IMR-90 (cell line): Measurements from ENCODE around the gene ACACA. TPM values are rescaled to one million over a fixed set of nuclear protein-coding genes. Genes with fewer than 3 reads are reported as not detected.

Source experiments
- ATAC-seq: fragments of 200-7000 bp; cut with Tn5 transposase; 2 replicates; pipeline ENCODE4 v1.9.1; 2020; ENCODE audit warnings: low read depth, mild to moderate bottlenecking, moderate library complexity
- BruUV-seq: library from RNA; stranded (reverse); fragments of 400-500 nt; replicated peaks from 2 replicates; lab custom pipeline; 2021; lab: Mats Ljungman, UMichigan
- CTCF ChIA-PET: fragments of 300-600 bp; formaldehyde crosslinking; extraction: SDS; loops from one replicate; lab custom pipeline; 2021; ENCODE audit warnings: antibody characterized with exemption; lab: Yijun Ruan, JAX
- POLR2A ChIA-PET: fragments of 300-600 bp; sonication (Branson Sonifier 250); formaldehyde crosslinking; loops from one replicate; lab custom pipeline; 2022; ENCODE audit warnings: antibody characterized with exemption; ENCODE audit not compliant: unreplicated experiment; lab: Charles Lee
- DNase-seq: peaks from one replicate; pipeline ENCODE4 v3.0.0; 2013
- H2AFZ ChIP-seq: replicated peaks from 2 replicates; pipeline ENCODE3; 2013; ENCODE audit warnings: low read length, mild to moderate bottlenecking; ENCODE audit not compliant: poor library complexity
- H2AK5ac ChIP-seq: 2 replicates; pipeline ENCODE4 v1.6.1; 2013; ENCODE audit warnings: low read depth, low read length, inconsistent platforms
- H2AK9ac ChIP-seq: replicated peaks from 2 replicates; pipeline ENCODE3; 2013; ENCODE audit warnings: mild to moderate bottlenecking, low read depth, low read length, moderate library complexity; ENCODE audit not compliant: poor library complexity
- H2BK120ac ChIP-seq: 2 replicates; pipeline ENCODE4 v1.6.1; 2013; ENCODE audit warnings: low read depth, low read length, inconsistent platforms
- H2BK15ac ChIP-seq: 3 replicates; pipeline ENCODE4 v1.6.1; 2013; ENCODE audit warnings: low read depth, low read length, inconsistent platforms
- H2BK20ac ChIP-seq: 2 replicates; pipeline ENCODE4 v1.6.1; 2013; ENCODE audit warnings: low read depth, mild to moderate bottlenecking, inconsistent platforms, low read length, moderate library complexity
- H2BK5ac ChIP-seq: 2 replicates; pipeline ENCODE4 v1.6.1; 2013; ENCODE audit warnings: mild to moderate bottlenecking, low read depth, low read length, inconsistent platforms; ENCODE audit not compliant: poor library complexity, severe bottlenecking
- H3K14ac ChIP-seq: replicated peaks from 2 replicates; pipeline ENCODE4 v1.6.1; 2013; ENCODE audit warnings: low read depth, low read length, inconsistent platforms
- H3K18ac ChIP-seq: 2 replicates; pipeline ENCODE4 v1.6.1; 2013; ENCODE audit warnings: low read depth, low read length, control low read depth
- H3K23ac ChIP-seq: 2 replicates; pipeline ENCODE4 v1.6.1; 2013; ENCODE audit warnings: low read depth, low read length, inconsistent platforms
- H3K27ac ChIP-seq: 2 replicates; pipeline ENCODE4 v1.5.1; 2013; ENCODE audit warnings: mild to moderate bottlenecking, control low read depth, low read length; ENCODE audit not compliant: insufficient read depth
- H3K27me3 ChIP-seq: 2 replicates; pipeline ENCODE4 v1.6.1; 2013; ENCODE audit warnings: low read length; ENCODE audit not compliant: control insufficient read depth, insufficient read depth
- H3K36me3 ChIP-seq: 2 replicates; pipeline ENCODE4 v1.6.1; 2013; ENCODE audit warnings: low read length, mixed read lengths; ENCODE audit not compliant: control insufficient read depth, insufficient read depth
- H3K4ac ChIP-seq: 2 replicates; pipeline ENCODE4 v1.6.1; 2013; ENCODE audit warnings: low read depth, low read length, inconsistent platforms
- H3K4me1 ChIP-seq: 2 replicates; pipeline ENCODE4 v1.6.1; 2013; ENCODE audit warnings: low read length, mixed read lengths; ENCODE audit not compliant: control insufficient read depth, insufficient read depth
- H3K4me2 ChIP-seq: 2 replicates; pipeline ENCODE4 v1.6.1; 2013; ENCODE audit warnings: low read depth, mild to moderate bottlenecking, control low read depth, low read length, moderate library complexity
- H3K4me3 ChIP-seq: 2 replicates; pipeline ENCODE4 v1.5.1; 2013; ENCODE audit warnings: low read depth, mild to moderate bottlenecking, control low read depth, low read length, moderate library complexity; ENCODE audit not compliant: insufficient read depth
- H3K56ac ChIP-seq: 2 replicates; pipeline ENCODE4 v1.6.1; 2013; ENCODE audit warnings: low read length, inconsistent platforms; ENCODE audit not compliant: insufficient read depth; ENCODE audit errors: extremely low read depth
- H3K79me1 ChIP-seq, 2 experiments: 2 replicates each; pipeline ENCODE4 v1.6.1; 2013; ENCODE audit warnings: low read length in 2 of 2, inconsistent platforms in 1 of 2, low read depth in 1 of 2
- H3K9ac ChIP-seq: 2 replicates; pipeline ENCODE4 v1.6.1; 2013; ENCODE audit warnings: low read depth, low read length, control low read depth
- H3K9me1 ChIP-seq: 2 replicates; pipeline ENCODE4 v1.6.1; 2013; ENCODE audit warnings: low read length, inconsistent platforms; ENCODE audit not compliant: insufficient read depth
- H3K9me3 ChIP-seq: 2 replicates; pipeline ENCODE4 v1.6.1; 2013; ENCODE audit warnings: low read length; ENCODE audit not compliant: control insufficient read depth, insufficient read depth
- H4K20me1 ChIP-seq: 2 replicates; pipeline ENCODE4 v1.6.1; 2013; ENCODE audit warnings: low read length, inconsistent platforms; ENCODE audit not compliant: insufficient read depth
- H4K5ac ChIP-seq: 2 replicates; pipeline ENCODE4 v1.6.1; 2013; ENCODE audit warnings: mild to moderate bottlenecking, low read depth, low read length, control low read depth
- H4K8ac ChIP-seq, 2 experiments: 2 replicates each; pipeline ENCODE4 v1.6.1; 2013; ENCODE audit warnings: low read depth in 2 of 2, low read length in 2 of 2, control low read depth in 1 of 2, inconsistent platforms in 1 of 2
- H4K91ac ChIP-seq: 2 replicates; pipeline ENCODE4 v1.6.1; 2013; ENCODE audit warnings: low read depth, low read length, inconsistent platforms; ENCODE audit not compliant: insufficient read depth
- RCOR1 ChIP-seq: IDR thresholded peaks from 2 replicates; pipeline ENCODE4 v1.6.1; 2012; ENCODE audit warnings: mild to moderate bottlenecking, low read length, improper control_type of control experiment; ENCODE audit not compliant: insufficient replicate concordance
- WGBS, 2 experiments: methylation state at CpG; one replicate each; pipeline versions ENCODE4 v1.1.5 to v1.1.7; 2013; ENCODE audit warnings: missing lambda C conversion rate in 2 of 2; ENCODE audit not compliant: insufficient read length in 1 of 2; ENCODE audit errors: extremely low coverage in 2 of 2; 5-methylcytosine and 5-hydroxymethylcytosine counted together
- dilution Hi-C: fragments of 300-500 bp; cut with HindIII; formaldehyde crosslinking; loops from one replicate; pipeline ENCODE4 v1.14.3; 2018; ENCODE audit warnings: low sequenced_read_pairs; ENCODE audit not compliant: unreplicated experiment
- in situ Hi-C: fragments of 300-500 bp; cut with MboI; formaldehyde crosslinking; loops from 3 replicates; pipeline ENCODE4 v1.14.3; 2019; ENCODE audit warnings: low sequenced_read_pairs, inconsistent platforms, mixed read lengths
- intact Hi-C: fragments of 100-400 bp; cut with micrococcal nuclease; formaldehyde crosslinking; loops from 2 replicates; pipeline ENCODE4 v1.10.0; 2022
- polyA plus RNA-seq, 3 experiments: library from polyadenylated mRNA; depleted of rRNA; stranded (reverse); fragments of >200 nt; gene quantifications; 2 replicates each; pipeline ENCODE4 v1.2.3, GENCODE V29; 2012; ENCODE audit warnings: low replicate concordance in 1 of 3
- total RNA-seq: library from RNA; depleted of rRNA; stranded (reverse); fragments of >200 nt; gene quantifications from 2 replicates; pipeline ENCODE4 v1.2.3, GENCODE V29; 2012

Gene ACACA
- total and polyA plus RNA-seq, 2 of the 4 experiments (the other 2 are of a cell fraction), result 21.3 to 39.1 TPM

- no TSS peak for BruUV-seq
- CTCF ChIA-PET, result interaction anchor here (0.6 kb wide), 1 partner anchor 154 kb away, joined by 3 read pairs; no protein-coding TSS in a partner anchor
Measured at GRCh38 chr17:37342589-37342988, 64.0 kb downstream of the ACACA start.

More at GRCh38 chr17:37342589-37342988, 64.0 kb downstream of the ACACA start:
- Histone ChIP-seq H3K9me3 (no peaks in the 10 kb centered on the region), H4K5ac (no peak overlapping the region), H3K4ac (no peak overlapping the region), H2AK9ac (no peak overlapping the region), H4K20me1 (no peaks in the 10 kb centered on the region), H2BK120ac (no peak overlapping the region), H3K4me1 (no peaks in the 10 kb centered on the region), H3K27ac (no peak overlapping the region), H3K27me3 (no peaks in the 10 kb centered on the region), H3K4me3 (no peak overlapping the region), H3K18ac (no peak overlapping the region), H2BK15ac (no peak overlapping the region), H3K9me1 (0 out of 2 replicates have a peak, but pooled peaks cover 3% of the 10 kb centered on the region), H2AK5ac (no peak overlapping the region), H3K36me3 (peaks cover 3% of the 10 kb centered on the region; the same call in 1 of the 2 replicates), H3K23ac (no peak overlapping the region), H4K91ac (no peak overlapping the region), H3K14ac (no peak overlapping the region), H2BK20ac (no peak overlapping the region), H4K8ac (no peak overlapping the region), H2AFZ (no peak overlapping the region), H3K56ac (no peak overlapping the region), H2BK5ac (no peak overlapping the region), H3K79me1 (peaks cover 3 to 37% of the 10 kb centered on the region in 2 experiments; a peak in 3 of 4 replicates), H3K9ac (no peak overlapping the region), H3K4me2 (no peak overlapping the region)
- in situ Hi-C loops (no loop called here), intact Hi-C loops (no loop called here), dilution Hi-C loops (no loop called here)
- POLR2A ChIA-PET, result no interaction called here
- ATAC-seq (no peak), DNase-seq (no peak)
- no peak for TF ChIP-seq RCOR1
- WGBS, 2 experiments, result no CpG with 5 or more reads among the region's 2 CpGs
